Omental fat pad (tissue), 4 donors: ENCODE results near the gene APOBEC4. TPM values are rescaled to one million over a fixed set of nuclear protein-coding genes. Genes with fewer than 3 reads are reported as not detected.

Experiments
- ATAC-seq: fragments of 150-250 bp; one replicate; pipeline ENCODE4 v1.9.1; 2016; ENCODE audit warnings: mild to moderate bottlenecking, moderate library complexity; ENCODE audit not compliant: low FRiP score
- DNase-seq: peaks from one replicate; pipeline ENCODE4 v3.0.0-alpha.2; 2019; ENCODE audit warnings: low spot score
- total RNA-seq, 4 donors: library from RNA; depleted of rRNA; stranded (reverse); fragments of >200 nt; gene quantifications; one replicate each; pipeline ENCODE4 v1.1.0, GENCODE V29; 2016
- TF ChIP-seq, protein P1 (sequence below), 3 donors: fragments of 450-650 bp; IDR thresholded peaks; one replicate each; pipeline ENCODE4 v1.5.1; 2016 to 2017; ENCODE audit warnings: antibody characterized with exemption in 3 of 3, mild to moderate bottlenecking in 3 of 3, moderate library complexity in 2 of 3

APOBEC4 gene
- total RNA-seq, 4 donors from 2014 or later = not detected

GRCh38 chr1:183694755-183695154 is 41.6 kb upstream of the APOBEC4 start:
- no peak for ATAC-seq
- no peak for DNase-seq
- TF ChIP-seq, protein P1, sequence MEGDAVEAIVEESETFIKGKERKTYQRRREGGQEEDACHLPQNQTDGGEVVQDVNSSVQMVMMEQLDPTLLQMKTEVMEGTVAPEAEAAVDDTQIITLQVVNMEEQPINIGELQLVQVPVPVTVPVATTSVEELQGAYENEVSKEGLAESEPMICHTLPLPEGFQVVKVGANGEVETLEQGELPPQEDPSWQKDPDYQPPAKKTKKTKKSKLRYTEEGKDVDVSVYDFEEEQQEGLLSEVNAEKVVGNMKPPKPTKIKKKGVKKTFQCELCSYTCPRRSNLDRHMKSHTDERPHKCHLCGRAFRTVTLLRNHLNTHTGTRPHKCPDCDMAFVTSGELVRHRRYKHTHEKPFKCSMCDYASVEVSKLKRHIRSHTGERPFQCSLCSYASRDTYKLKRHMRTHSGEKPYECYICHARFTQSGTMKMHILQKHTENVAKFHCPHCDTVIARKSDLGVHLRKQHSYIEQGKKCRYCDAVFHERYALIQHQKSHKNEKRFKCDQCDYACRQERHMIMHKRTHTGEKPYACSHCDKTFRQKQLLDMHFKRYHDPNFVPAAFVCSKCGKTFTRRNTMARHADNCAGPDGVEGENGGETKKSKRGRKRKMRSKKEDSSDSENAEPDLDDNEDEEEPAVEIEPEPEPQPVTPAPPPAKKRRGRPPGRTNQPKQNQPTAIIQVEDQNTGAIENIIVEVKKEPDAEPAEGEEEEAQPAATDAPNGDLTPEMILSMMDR (IDR thresholded peaks at IDR 0.05) = no peak

- ATAC-seq (no peak), DNase-seq (no peak)
- TF ChIP-seq, protein P1 (IDR thresholded peaks at IDR 0.05) = no peak
Observed at GRCh38 chr1:183694066-183694465, 41.0 kb upstream of the APOBEC4 start.

DNA sequence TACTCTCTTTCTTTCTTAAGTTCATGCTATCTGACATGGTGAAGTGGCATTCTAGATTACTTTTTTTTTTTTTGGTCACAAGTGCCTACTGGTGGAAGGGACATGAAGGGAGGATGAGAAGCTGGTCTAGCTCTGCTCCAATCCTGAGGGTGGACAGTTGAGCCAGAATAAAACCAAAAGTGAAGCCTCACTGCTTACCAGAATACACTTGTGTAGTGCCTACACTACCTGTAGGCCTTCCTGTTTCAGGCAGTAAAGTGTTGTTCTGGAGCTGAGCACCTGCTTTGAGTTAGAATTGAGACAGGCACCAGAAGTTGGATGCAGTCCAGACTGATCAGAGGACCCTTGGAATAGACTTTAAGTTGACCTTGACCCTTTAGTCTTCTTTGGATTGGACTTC is 40.4 kb upstream of the APOBEC4 start:
- DNase-seq (no peak), ATAC-seq (no peak)
- TF ChIP-seq, protein P1 (IDR thresholded peaks at IDR 0.05) = no peak

GRCh38 chr1:183689762-183690204 is 36.7 kb upstream of the APOBEC4 start:
- no peak for ATAC-seq
- TF ChIP-seq, protein P1 (IDR thresholded peaks at IDR 0.05) = no peak

DNA sequence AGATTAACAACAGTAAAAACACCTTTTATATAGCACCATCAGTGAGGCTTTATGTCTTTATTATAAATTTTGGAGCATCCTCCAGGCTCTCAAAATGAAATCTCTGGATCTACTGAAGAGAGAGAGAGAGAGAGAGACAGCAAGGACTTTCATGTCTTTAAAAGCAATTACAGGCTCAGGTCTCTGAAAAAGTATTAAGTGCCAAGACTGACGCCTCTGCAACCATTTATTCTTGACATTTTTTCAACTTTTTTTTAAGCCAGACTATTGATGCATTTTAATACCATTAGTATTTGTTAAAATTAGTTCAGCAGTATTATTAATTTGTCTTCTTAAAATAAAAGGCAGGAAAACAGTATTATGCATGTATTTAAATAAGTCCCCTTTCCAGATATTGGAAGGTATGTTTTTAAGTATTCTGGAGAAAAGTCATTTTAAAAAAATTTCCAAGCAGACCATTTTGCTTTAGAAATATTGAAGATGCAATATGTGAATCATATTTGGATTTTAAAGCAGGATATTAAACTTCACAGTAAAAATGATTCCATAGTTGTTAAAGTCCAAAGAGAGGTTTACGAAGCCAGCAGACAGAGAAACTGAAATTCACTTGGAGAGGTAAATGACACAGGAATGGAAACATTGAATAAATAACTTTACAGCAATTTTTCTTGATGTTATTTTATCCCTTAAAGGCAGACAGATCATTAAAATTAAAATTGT is 35.4 kb upstream of the APOBEC4 start:
- DNase-seq (no peak), ATAC-seq (no peak)
- TF ChIP-seq, protein P1 (IDR thresholded peaks at IDR 0.05) = no peak

More at GRCh38 chr1:183689762-183690204, 36.7 kb upstream of the APOBEC4 start:
- no peak for DNase-seq

DNA sequence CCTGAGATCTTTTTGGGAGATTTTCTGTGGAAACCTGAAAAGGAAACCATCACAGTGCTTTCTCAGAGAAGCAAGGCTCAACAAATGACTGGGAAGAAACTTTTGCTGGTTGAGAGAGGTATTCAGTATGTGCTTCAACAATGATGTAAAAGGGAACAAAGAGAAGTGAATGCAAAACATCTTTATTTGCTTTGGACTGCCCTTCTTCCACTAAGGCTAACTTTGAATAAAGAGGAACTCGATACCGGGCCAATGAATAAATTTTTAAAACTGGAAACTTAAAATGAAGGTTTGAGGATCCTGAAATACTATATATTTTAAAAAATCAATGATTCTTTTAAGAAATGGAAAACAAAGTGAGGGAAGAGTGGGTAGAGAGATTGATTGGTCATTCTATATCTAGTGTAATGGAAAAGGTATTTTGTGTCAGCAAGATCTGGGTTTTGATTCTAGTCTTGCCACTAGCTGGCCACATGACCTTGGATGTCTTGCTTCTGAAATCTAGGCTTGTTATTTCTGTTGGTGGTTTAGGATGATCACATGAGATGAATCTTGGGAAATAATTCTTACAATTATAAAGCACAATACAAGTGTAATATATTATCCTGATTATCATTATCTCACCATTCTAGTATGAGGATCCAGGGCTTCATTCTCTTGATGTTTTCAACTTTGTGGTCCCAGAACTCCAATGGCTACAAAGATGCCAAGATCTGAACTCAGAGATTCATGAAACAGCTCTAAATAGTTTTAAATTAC is 34.6 kb upstream of the APOBEC4 start:
- TF ChIP-seq, protein P1 (IDR thresholded peaks at IDR 0.05) = no peak
- DNase-seq (no peak), ATAC-seq (no peak)
